GM23338 (cell line): ENCODE data around the gene EXOC3L2. TPM values are rescaled to one million over a fixed set of nuclear protein-coding genes. Genes with fewer than 3 reads are reported as not detected.

Experiments used
- ATAC-seq: fragments of 200-7000 bp; cut with Tn5 transposase; 3 replicates; pipeline ENCODE4 v1.9.1; 2020
- DNase-seq: peaks from one replicate; pipeline ENCODE4 v3.0.0-alpha.2; 2015; ENCODE audit warnings: low spot score
- H2AFZ ChIP-seq: fragments of 200-600 bp; sonication (generic); 2 replicates; pipeline ENCODE4 v1.8.0; 2016; ENCODE audit warnings: antibody characterized with exemption, mild to moderate bottlenecking, moderate library complexity
- H3F3A ChIP-seq: fragments of 200-600 bp; sonication (generic); replicated peaks from 2 replicates; pipeline ENCODE4 v1.8.0; 2017; ENCODE audit warnings: antibody characterized with exemption, mixed run types, low read depth
- H3K27ac ChIP-seq: fragments of 200-600 bp; sonication (generic); 2 replicates; pipeline ENCODE4 v1.6.1; 2016; ENCODE audit warnings: low read depth
- H3K27me3 ChIP-seq: fragments of 200-600 bp; sonication (generic); 2 replicates; pipeline ENCODE4 v1.8.0; 2016; ENCODE audit warnings: mild to moderate bottlenecking, mixed run types, moderate library complexity; ENCODE audit not compliant: insufficient read depth
- H3K36me3 ChIP-seq: fragments of 200-600 bp; sonication (generic); 2 replicates; pipeline ENCODE4 v1.8.0; 2016; ENCODE audit warnings: mild to moderate bottlenecking; ENCODE audit not compliant: insufficient read depth
- H3K4me1 ChIP-seq: fragments of 200-600 bp; sonication (generic); 2 replicates; pipeline ENCODE4 v1.8.0; 2016; ENCODE audit warnings: mild to moderate bottlenecking, moderate library complexity; ENCODE audit not compliant: insufficient read depth
- H3K4me2 ChIP-seq: fragments of 200-600 bp; sonication (generic); 2 replicates; pipeline ENCODE4 v1.7.1; 2017; ENCODE audit warnings: mixed run types
- H3K4me3 ChIP-seq: fragments of 200-600 bp; sonication (generic); 2 replicates; pipeline ENCODE4 v1.6.1; 2016; ENCODE audit warnings: mixed run types
- H3K79me2 ChIP-seq: fragments of 200-600 bp; sonication (generic); replicated peaks from 2 replicates; pipeline ENCODE4 v1.8.0; 2017; ENCODE audit warnings: mild to moderate bottlenecking; ENCODE audit not compliant: insufficient read depth
- H3K9me2 ChIP-seq: fragments of 200-600 bp; sonication (generic); 2 replicates; pipeline ENCODE4 v1.8.0; 2017; ENCODE audit not compliant: insufficient read depth
- H4K20me1 ChIP-seq: fragments of 200-600 bp; sonication (generic); replicated peaks from 2 replicates; pipeline ENCODE4 v1.8.0; 2017; ENCODE audit warnings: mild to moderate bottlenecking; ENCODE audit not compliant: insufficient read depth
- H3K27ac Mint-ChIP-seq: 2 replicates; pipeline ENCODE4 v1.8.0; 2020; ENCODE audit warnings: inconsistent platforms, mild to moderate bottlenecking, moderate library complexity, mixed read lengths
- H3K27me3 Mint-ChIP-seq: 3 replicates; pipeline ENCODE4 v1.8.0; 2022; ENCODE audit warnings: low read depth, mild to moderate bottlenecking, moderate library complexity, mixed read lengths, inconsistent platforms; ENCODE audit not compliant: insufficient read depth, poor library complexity
- H3K36me3 Mint-ChIP-seq: 3 replicates; pipeline ENCODE4 v1.8.0; 2021; ENCODE audit warnings: low read depth, mild to moderate bottlenecking, inconsistent platforms, moderate library complexity, mixed read lengths
- H3K4me1 Mint-ChIP-seq: 3 replicates; pipeline ENCODE4 v1.8.0; 2020; ENCODE audit warnings: mild to moderate bottlenecking, inconsistent platforms, mixed read lengths
- H3K4me3 Mint-ChIP-seq: 3 replicates; pipeline ENCODE4 v1.8.0; 2021; ENCODE audit warnings: moderate library complexity, mild to moderate bottlenecking, inconsistent platforms, mixed read lengths
- H3K9me3 Mint-ChIP-seq: 3 replicates; pipeline ENCODE4 v1.8.0; 2020; ENCODE audit warnings: moderate library complexity, mild to moderate bottlenecking, inconsistent platforms, mixed read lengths
- JUNB ChIP-seq: IDR thresholded peaks from one replicate; pipeline ENCODE4 v1.6.1; 2016; ENCODE audit warnings: antibody characterized with exemption; ENCODE audit not compliant: unreplicated experiment
- NANOG ChIP-seq: IDR thresholded peaks from 2 replicates; pipeline ENCODE4 v1.6.1; 2016; ENCODE audit warnings: antibody characterized with exemption, borderline replicate concordance
- POLR2AphosphoS5 ChIP-seq: IDR thresholded peaks from 2 replicates; pipeline ENCODE4 v1.6.1; 2016; ENCODE audit warnings: antibody characterized with exemption, low read depth
- long read RNA-seq: library from polyadenylated mRNA; unstranded; transcript quantifications from one replicate; pipeline ENCODE4 v2.0.0, GENCODE V29; 2020; ENCODE audit not compliant: unreplicated experiment
- polyA plus RNA-seq: library from polyadenylated mRNA; unstranded; fragments of >200 nt; fragmentation: Nextera tagmentation; extraction: Ambion mirVana; gene quantifications from 2 replicates; pipeline ENCODE4 v1.2.1, GENCODE V29; 2016
- total RNA-seq: library from RNA; depleted of rRNA; stranded (reverse); fragments of >200 nt; shearing (Covaris generic); gene quantifications from 2 replicates; pipeline ENCODE4 v1.2.3, GENCODE V29; 2014; rRNA removed
- TF ChIP-seq, protein P1 (sequence below): fragments of 250-450 bp; sonication (Bioruptor Pico); IDR thresholded peaks from 2 replicates; pipeline ENCODE4 v1.5.0; 2020; ENCODE audit warnings: mild to moderate bottlenecking, moderate library complexity
- TF ChIP-seq, protein P2 (sequence below): IDR thresholded peaks from one replicate; pipeline ENCODE4 v1.6.1; 2018; ENCODE audit warnings: antibody characterized with exemption; ENCODE audit not compliant: unreplicated experiment

EXOC3L2 gene
- total RNA-seq = 0.35 and 3.2 TPM in 2 replicates
- 2.0 and 2.8 TPM in 2 replicates for polyA plus RNA-seq
- long read RNA-seq, partial matches to known transcripts = 1 of 2 reads
- long read RNA-seq, other reads (novel, unspliced or antisense) = 1 of 2 reads

DNA sequence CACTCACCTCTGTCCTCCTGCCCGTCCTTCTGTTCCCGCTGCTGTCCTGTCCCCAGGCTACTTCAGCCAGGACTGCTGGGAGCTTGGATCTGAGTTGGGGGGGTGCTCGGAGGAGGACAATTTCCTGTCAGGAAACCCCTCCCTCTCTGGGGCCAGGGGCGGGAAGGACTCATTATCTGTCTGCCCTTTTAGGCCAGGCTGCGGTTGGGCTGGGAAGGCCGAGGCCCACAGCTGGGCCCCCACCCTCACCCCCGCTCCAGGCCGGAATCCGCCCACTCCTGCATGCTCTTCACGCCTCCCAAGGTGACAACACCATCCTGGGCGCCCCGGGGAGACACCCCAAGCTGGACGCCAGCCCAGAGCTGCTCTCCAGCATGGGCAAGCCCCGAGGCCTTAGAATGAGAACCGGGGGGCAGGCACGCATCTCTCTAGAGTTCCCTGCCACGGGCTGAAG, at the start of gene EXOC3L2:
TSS of gene EXOC3L2 (minus strand) at position 74 of the 454 bp plus-strand sequence. CDS start 6,362 bp downstream, outside the sequence.
- H4K20me1 ChIP-seq = no peaks in the 10 kb centered on the region
- H3K27ac ChIP-seq = no peak within 1 kb of the TSS
- no peak within 1 kb of the TSS for H3K4me3 ChIP-seq
- H3K27me3 Mint-ChIP-seq = peaks cover 19% of the 10 kb centered on the region
- H3K36me3 Mint-ChIP-seq = no peaks in the 10 kb centered on the region
- H3K9me2 ChIP-seq = no peaks in the 10 kb centered on the region
- H3K4me1 Mint-ChIP-seq = peaks cover 5% of the 10 kb centered on the region; the same call in 2 of the 3 replicates
- no peak within 1 kb of the TSS; the same call in 2 of the 3 replicates for H3K4me3 Mint-ChIP-seq
- no peak within 1 kb of the TSS for H3K4me2 ChIP-seq
- DNase-seq = no peak
- no peak within 1 kb of the TSS for H2AFZ ChIP-seq
- peaks cover 3% of the 10 kb centered on the region; the same call in 1 of the 2 replicates for H3K4me1 ChIP-seq
- H3K79me2 ChIP-seq = no peaks in the 10 kb centered on the region
- H3K36me3 ChIP-seq = no peaks in the 10 kb centered on the region
- TF ChIP-seq, protein P1, sequence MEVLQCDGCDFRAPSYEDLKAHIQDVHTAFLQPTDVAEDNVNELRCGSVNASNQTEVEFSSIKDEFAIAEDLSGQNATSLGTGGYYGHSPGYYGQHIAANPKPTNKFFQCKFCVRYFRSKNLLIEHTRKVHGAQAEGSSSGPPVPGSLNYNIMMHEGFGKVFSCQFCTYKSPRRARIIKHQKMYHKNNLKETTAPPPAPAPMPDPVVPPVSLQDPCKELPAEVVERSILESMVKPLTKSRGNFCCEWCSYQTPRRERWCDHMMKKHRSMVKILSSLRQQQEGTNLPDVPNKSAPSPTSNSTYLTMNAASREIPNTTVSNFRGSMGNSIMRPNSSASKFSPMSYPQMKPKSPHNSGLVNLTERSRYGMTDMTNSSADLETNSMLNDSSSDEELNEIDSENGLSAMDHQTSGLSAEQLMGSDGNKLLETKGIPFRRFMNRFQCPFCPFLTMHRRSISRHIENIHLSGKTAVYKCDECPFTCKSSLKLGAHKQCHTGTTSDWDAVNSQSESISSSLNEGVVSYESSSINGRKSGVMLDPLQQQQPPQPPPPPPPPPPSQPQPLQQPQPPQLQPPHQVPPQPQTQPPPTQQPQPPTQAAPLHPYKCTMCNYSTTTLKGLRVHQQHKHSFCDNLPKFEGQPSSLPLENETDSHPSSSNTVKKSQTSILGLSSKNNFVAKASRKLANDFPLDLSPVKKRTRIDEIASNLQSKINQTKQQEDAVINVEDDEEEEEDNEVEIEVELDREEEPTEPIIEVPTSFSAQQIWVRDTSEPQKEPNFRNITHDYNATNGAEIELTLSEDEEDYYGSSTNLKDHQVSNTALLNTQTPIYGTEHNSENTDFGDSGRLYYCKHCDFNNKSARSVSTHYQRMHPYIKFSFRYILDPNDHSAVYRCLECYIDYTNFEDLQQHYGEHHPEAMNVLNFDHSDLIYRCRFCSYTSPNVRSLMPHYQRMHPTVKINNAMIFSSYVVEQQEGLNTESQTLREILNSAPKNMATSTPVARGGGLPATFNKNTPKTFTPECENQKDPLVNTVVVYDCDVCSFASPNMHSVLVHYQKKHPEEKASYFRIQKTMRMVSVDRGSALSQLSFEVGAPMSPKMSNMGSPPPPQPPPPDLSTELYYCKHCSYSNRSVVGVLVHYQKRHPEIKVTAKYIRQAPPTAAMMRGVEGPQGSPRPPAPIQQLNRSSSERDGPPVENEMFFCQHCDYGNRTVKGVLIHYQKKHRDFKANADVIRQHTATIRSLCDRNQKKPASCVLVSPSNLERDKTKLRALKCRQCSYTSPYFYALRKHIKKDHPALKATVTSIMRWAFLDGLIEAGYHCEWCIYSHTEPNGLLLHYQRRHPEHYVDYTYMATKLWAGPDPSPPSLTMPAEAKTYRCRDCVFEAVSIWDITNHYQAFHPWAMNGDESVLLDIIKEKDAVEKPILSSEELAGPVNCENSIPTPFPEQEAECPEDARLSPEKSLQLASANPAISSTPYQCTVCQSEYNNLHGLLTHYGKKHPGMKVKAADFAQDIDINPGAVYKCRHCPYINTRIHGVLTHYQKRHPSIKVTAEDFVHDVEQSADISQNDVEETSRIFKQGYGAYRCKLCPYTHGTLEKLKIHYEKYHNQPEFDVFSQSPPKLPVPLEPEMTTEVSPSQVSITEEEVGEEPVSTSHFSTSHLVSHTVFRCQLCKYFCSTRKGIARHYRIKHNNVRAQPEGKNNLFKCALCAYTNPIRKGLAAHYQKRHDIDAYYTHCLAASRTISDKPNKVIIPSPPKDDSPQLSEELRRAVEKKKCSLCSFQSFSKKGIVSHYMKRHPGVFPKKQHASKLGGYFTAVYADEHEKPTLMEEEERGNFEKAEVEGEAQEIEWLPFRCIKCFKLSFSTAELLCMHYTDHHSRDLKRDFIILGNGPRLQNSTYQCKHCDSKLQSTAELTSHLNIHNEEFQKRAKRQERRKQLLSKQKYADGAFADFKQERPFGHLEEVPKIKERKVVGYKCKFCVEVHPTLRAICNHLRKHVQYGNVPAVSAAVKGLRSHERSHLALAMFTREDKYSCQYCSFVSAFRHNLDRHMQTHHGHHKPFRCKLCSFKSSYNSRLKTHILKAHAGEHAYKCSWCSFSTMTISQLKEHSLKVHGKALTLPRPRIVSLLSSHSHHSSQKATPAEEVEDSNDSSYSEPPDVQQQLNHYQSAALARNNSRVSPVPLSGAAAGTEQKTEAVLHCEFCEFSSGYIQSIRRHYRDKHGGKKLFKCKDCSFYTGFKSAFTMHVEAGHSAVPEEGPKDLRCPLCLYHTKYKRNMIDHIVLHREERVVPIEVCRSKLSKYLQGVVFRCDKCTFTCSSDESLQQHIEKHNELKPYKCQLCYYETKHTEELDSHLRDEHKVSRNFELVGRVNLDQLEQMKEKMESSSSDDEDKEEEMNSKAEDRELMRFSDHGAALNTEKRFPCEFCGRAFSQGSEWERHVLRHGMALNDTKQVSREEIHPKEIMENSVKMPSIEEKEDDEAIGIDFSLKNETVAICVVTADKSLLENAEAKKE (CRISPR knock-in tag) = no peak
- TF ChIP-seq, protein P2, sequence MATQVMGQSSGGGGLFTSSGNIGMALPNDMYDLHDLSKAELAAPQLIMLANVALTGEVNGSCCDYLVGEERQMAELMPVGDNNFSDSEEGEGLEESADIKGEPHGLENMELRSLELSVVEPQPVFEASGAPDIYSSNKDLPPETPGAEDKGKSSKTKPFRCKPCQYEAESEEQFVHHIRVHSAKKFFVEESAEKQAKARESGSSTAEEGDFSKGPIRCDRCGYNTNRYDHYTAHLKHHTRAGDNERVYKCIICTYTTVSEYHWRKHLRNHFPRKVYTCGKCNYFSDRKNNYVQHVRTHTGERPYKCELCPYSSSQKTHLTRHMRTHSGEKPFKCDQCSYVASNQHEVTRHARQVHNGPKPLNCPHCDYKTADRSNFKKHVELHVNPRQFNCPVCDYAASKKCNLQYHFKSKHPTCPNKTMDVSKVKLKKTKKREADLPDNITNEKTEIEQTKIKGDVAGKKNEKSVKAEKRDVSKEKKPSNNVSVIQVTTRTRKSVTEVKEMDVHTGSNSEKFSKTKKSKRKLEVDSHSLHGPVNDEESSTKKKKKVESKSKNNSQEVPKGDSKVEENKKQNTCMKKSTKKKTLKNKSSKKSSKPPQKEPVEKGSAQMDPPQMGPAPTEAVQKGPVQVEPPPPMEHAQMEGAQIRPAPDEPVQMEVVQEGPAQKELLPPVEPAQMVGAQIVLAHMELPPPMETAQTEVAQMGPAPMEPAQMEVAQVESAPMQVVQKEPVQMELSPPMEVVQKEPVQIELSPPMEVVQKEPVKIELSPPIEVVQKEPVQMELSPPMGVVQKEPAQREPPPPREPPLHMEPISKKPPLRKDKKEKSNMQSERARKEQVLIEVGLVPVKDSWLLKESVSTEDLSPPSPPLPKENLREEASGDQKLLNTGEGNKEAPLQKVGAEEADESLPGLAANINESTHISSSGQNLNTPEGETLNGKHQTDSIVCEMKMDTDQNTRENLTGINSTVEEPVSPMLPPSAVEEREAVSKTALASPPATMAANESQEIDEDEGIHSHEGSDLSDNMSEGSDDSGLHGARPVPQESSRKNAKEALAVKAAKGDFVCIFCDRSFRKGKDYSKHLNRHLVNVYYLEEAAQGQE = no peak
- TF ChIP-seq NANOG = no peak
- no peak for TF ChIP-seq POLR2AphosphoS5
- TF ChIP-seq JUNB = no peak
- peaks cover 16% of the 10 kb centered on the region for H3K27me3 ChIP-seq
- no peak for ATAC-seq
- H3F3A ChIP-seq = peaks cover 4% of the 10 kb centered on the region; the same call in 1 of the 2 replicates
- H3K9me3 Mint-ChIP-seq = no peaks in the 10 kb centered on the region
- H3K27ac Mint-ChIP-seq = no peak within 1 kb of the TSS
